Vagina (tissue), 2 donors: ENCODE results near the gene NCOA4. TPM values are rescaled to one million over a fixed set of nuclear protein-coding genes. Genes with fewer than 3 reads are reported as not detected.
A peak's percentile ranks its signal among the peaks of the same experiment; 100 is the strongest.

ENCODE experiments used
- DNase-seq, 2 donors: peaks; one replicate each; pipeline ENCODE4 v3.0.0-alpha.2; 2017; ENCODE audit errors: extremely low spot score in 2 of 2
- H3K27ac ChIP-seq: fragments of 200-600 bp; sonication (generic); one replicate; pipeline ENCODE4 v1.5.1; 2019
- H3K27me3 ChIP-seq: fragments of 200-600 bp; sonication (generic); one replicate; pipeline ENCODE4 v1.5.1; 2019
- H3K36me3 ChIP-seq, 2 donors: fragments of 200-600 bp; sonication (generic); one replicate each; pipeline ENCODE4 v1.5.1; 2017 to 2019
- H3K4me1 ChIP-seq: fragments of 200-600 bp; sonication (generic); one replicate; pipeline ENCODE4 v1.5.1; 2019
- H3K4me3 ChIP-seq, 2 donors: fragments of 200-600 bp; sonication (generic); 1 replicate in 1 of 2; 2 replicates in 1 of 2; pipeline ENCODE4 v1.5.1; 2016 to 2019
- H3K9me3 ChIP-seq: fragments of 200-600 bp; sonication (generic); one replicate; pipeline ENCODE4 v1.5.1; 2019
- POLR2A ChIP-seq, 2 donors: fragments of 450-650 bp; IDR thresholded peaks; one replicate each; pipeline ENCODE4 v1.6.1; 2017; ENCODE audit warnings: antibody characterized with exemption in 2 of 2, mild to moderate bottlenecking in 2 of 2, moderate library complexity in 2 of 2
- POLR2AphosphoS5 ChIP-seq, 2 donors: sonication (generic); formaldehyde crosslinking; IDR thresholded peaks; one replicate each; pipeline ENCODE4 v1.9.0; 2017; ENCODE audit warnings: antibody characterized with exemption in 2 of 2, mild to moderate bottlenecking in 2 of 2, low read depth in 1 of 2; ENCODE audit not compliant: insufficient read depth in 1 of 2
- intact Hi-C: fragments of 100-400 bp; cut with DNase I; formaldehyde crosslinking; loops from one replicate; pipeline ENCODE4 v1.15.1; 2023
- total RNA-seq: library from RNA; depleted of rRNA; stranded (reverse); fragments of >200 nt; gene quantifications from one replicate; pipeline ENCODE4 v1.2.3, GENCODE V29; 2016
- TF ChIP-seq, protein P1 (sequence below), 3 experiments: fragments of 450-650 bp in 2 of 3; fragments of 200-600 bp in 1 of 3; sonication (generic) in 1 of 3; IDR thresholded peaks; one replicate each; pipeline ENCODE4 v1.5.1; 2017 to 2019; ENCODE audit warnings: antibody characterized with exemption in 3 of 3, mild to moderate bottlenecking in 2 of 3, moderate library complexity in 2 of 3

Gene NCOA4
- total RNA-seq, 1 donor from 2014 or later = 110 TPM

DNA sequence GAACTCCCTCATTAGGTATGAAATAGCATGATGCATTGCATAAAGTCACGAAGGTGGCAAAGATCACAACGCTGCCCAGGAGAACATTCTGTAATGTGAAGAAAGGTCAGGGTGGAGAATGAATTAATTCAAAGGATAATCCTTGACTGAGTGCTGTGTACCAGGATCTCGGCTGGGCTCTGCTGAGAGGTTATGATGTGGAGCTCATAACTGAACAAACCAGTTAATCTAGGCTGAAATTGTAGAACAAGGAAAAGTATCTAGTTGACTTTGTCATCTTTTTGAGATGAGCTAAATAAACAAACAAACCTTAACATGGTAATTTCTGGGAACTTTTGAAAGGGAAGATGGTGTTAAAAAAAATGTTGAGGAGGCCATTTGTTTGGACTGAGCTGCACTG is 9.6 kb upstream of the NCOA4 start:
- no peak overlapping the region for H3K27ac ChIP-seq
- no peaks in the 10 kb centered on the region for H3K9me3 ChIP-seq
- TF ChIP-seq, protein P1, sequence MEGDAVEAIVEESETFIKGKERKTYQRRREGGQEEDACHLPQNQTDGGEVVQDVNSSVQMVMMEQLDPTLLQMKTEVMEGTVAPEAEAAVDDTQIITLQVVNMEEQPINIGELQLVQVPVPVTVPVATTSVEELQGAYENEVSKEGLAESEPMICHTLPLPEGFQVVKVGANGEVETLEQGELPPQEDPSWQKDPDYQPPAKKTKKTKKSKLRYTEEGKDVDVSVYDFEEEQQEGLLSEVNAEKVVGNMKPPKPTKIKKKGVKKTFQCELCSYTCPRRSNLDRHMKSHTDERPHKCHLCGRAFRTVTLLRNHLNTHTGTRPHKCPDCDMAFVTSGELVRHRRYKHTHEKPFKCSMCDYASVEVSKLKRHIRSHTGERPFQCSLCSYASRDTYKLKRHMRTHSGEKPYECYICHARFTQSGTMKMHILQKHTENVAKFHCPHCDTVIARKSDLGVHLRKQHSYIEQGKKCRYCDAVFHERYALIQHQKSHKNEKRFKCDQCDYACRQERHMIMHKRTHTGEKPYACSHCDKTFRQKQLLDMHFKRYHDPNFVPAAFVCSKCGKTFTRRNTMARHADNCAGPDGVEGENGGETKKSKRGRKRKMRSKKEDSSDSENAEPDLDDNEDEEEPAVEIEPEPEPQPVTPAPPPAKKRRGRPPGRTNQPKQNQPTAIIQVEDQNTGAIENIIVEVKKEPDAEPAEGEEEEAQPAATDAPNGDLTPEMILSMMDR (IDR thresholded peaks at IDR 0.05) = no peak
- TF ChIP-seq POLR2A (IDR thresholded peaks at IDR 0.05) = no peak
- TF ChIP-seq POLR2AphosphoS5 (IDR thresholded peaks at IDR 0.05; ENCODE audit: insufficient read depth in 1 of 2, low read depth in 1 of 2) = peak in 1 of 2 donors; percentile 43
- no peak for DNase-seq
- H3K4me3 ChIP-seq = no peak overlapping the region
- intact Hi-C loops = no loop called here
- H3K36me3 ChIP-seq = no peaks in the 10 kb centered on the region
- H3K27me3 ChIP-seq = no peaks in the 10 kb centered on the region
- no peaks in the 10 kb centered on the region for H3K4me1 ChIP-seq

DNA sequence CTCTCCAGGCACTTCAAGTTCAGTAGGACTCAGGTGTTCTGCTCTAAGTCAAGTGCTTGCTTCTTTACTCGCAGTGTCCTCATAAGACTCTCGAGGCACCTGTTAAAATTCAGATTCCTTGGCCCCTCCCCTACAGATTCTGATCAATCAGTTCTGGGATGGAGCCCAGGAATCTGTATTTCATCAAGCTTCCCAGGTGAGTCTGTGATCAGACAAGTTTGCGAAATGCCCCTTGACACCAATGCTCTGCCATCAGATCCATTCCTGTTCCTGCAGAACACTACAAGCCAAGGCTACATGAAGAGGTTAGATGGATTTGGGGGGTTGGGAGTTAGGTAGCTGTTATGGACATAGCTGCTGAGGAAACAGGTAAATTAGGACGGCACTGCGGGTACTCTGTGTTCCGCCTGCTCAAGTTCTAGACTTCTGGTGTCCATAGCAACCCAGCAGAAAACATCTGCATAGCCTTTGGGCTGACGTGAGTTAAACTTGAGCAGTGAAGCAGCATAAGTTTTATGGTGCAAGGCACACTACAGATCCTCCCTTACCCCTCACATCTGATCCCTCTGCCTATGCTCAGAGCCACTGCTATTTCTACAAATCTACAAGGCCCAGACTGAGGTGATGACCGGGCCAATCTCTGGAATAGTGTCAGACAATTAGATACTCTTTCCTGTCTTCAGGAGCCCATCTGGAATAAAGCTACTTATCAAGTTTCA is 6.8 kb upstream of the NCOA4 start:
- no peaks in the 10 kb centered on the region for H3K4me1 ChIP-seq
- no peak overlapping the region for H3K27ac ChIP-seq
- TF ChIP-seq POLR2A (IDR thresholded peaks at IDR 0.05) (no peak), POLR2AphosphoS5 (IDR thresholded peaks at IDR 0.05; ENCODE audit: insufficient read depth in 1 of 2, low read depth in 1 of 2) (no peak)
- TF ChIP-seq, protein P1 (IDR thresholded peaks at IDR 0.05) = no peak
- no peaks in the 10 kb centered on the region for H3K36me3 ChIP-seq
- no peaks in the 10 kb centered on the region for H3K9me3 ChIP-seq
- no peak overlapping the region for H3K4me3 ChIP-seq
- intact Hi-C loops = no loop called here
- H3K27me3 ChIP-seq = no peaks in the 10 kb centered on the region
- no peak for DNase-seq

DNA sequence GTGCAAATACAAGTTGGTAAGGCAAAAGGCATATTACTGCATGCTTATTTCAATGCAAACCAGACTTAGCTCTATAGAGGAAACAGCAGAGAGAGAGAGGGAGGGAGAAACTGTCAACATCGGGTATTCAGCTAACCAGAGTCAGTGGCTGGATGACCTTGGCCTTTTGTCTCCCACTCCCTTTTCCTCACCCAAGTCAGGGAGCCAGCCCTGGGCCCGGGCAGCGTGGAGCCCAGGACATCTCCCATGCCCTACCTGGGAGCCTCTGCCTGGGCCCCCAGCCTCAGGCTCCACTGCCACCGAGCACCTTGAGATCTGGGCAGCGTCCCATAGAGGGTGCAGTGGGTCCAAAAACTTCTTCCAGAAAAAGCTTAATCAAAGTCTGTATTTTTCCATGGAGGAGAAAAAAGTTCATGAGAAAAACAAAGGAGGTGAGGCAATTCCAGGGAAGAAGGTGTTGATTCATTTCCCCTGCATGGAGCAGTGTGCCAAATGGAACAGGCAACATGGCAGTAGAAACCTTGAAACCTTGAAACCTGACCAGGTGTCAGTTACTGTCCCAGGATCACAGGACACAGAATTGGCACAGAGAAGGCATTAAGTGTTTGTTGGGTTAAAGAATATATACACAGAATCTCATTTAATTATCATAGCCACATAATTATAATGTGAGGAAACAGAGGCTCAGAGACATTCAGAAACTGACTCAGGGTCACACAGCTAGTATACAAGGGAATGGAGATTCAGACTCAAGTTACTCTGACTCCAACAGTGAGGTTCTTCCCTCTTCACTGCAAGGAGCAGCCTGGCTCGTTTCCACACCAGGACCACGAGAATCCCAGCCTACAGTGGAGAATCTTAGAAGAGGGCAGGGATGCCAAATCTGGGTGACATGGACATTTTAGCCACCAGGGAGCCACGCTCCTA is 5.8 kb upstream of the NCOA4 start:
- intact Hi-C loops = no loop called here
- Histone ChIP-seq H3K9me3 (no peaks in the 10 kb centered on the region), H3K4me1 (no peaks in the 10 kb centered on the region), H3K36me3 (no peaks in the 10 kb centered on the region), H3K4me3 (no peak overlapping the region), H3K27ac (no peak overlapping the region), H3K27me3 (no peaks in the 10 kb centered on the region)
- TF ChIP-seq, protein P1 (IDR thresholded peaks at IDR 0.05) = no peak
- TF ChIP-seq POLR2A (IDR thresholded peaks at IDR 0.05) (no peak), POLR2AphosphoS5 (IDR thresholded peaks at IDR 0.05; ENCODE audit: insufficient read depth in 1 of 2, low read depth in 1 of 2) (no peak)
- no peak for DNase-seq

DNA sequence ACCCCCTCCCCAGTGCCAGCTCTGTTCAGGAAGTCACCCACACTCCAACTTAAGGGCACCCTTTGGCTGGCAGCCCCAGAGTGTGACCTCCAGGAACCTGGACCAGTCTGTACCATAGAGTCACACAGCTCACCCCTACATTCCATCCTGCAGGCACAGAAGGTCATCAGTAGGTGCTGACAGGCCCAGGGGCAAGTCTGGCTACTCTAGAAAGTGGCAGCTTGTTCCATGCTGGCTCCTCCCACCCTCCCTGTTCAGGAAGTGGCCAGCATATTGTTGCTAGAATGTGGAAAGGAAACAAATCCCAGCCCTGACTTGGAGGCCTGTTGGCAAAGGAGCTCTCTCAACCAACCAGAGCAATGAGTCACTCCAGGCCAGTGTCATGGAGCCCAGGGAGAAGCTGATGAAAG is 3.2 kb upstream of the NCOA4 start:
- Histone ChIP-seq H3K27me3 (no peaks in the 10 kb centered on the region), H3K27ac (no peak overlapping the region), H3K9me3 (no peaks in the 10 kb centered on the region), H3K4me1 (peaks cover 19% of the 10 kb centered on the region), H3K36me3 (no peaks in the 10 kb centered on the region), H3K4me3 (no peak overlapping the region)
- intact Hi-C loops = no loop called here
- TF ChIP-seq POLR2AphosphoS5 (IDR thresholded peaks at IDR 0.05; ENCODE audit: insufficient read depth in 1 of 2, low read depth in 1 of 2) (no peak), POLR2A (IDR thresholded peaks at IDR 0.05) (no peak)
- TF ChIP-seq, protein P1 (IDR thresholded peaks at IDR 0.05) = no peak
- no peak for DNase-seq
